Right atrium auricular region (tissue), 2 donors: ENCODE measurements around the gene MDC1. TPM values are rescaled to one million over a fixed set of nuclear protein-coding genes. Genes with fewer than 3 reads are reported as not detected.

Source experiments
- DNase-seq: peaks from one replicate; pipeline ENCODE4 v3.0.0-alpha.2; 2019; ENCODE audit warnings: low spot score
- H3K27ac ChIP-seq, 2 donors: fragments of 200-600 bp; sonication (generic); 1 replicate in 1 of 2; 2 replicates in 1 of 2; pipeline ENCODE4 v1.5.1; 2016 to 2019
- H3K27me3 ChIP-seq, 2 donors: fragments of 200-600 bp; sonication (generic); one replicate each; pipeline versions ENCODE4 v1.5.1 to v1.6.0; 2017 to 2019
- H3K36me3 ChIP-seq: fragments of 200-600 bp; sonication (generic); one replicate; pipeline ENCODE4 v1.5.1; 2016
- H3K4me1 ChIP-seq, 2 donors: fragments of 200-600 bp; sonication (generic); one replicate each; pipeline versions ENCODE4 v1.5.1 to v1.6.0; 2017 to 2019
- H3K4me3 ChIP-seq, 2 donors: fragments of 200-600 bp; sonication (generic); 1 replicate in 1 of 2; 2 replicates in 1 of 2; pipeline ENCODE4 v1.5.1; 2017 to 2019; ENCODE audit warnings: mild to moderate bottlenecking in 1 of 2, moderate library complexity in 1 of 2
- H3K9me3 ChIP-seq, 2 donors: fragments of 200-600 bp; sonication (generic); one replicate each; pipeline ENCODE4 v1.5.1; 2019
- total RNA-seq, 2 donors: library from RNA; depleted of rRNA; stranded (reverse); fragments of >200 nt; gene quantifications; one replicate each; pipeline ENCODE4 v1.1.0, GENCODE V29; 2016
- TF ChIP-seq, protein P1 (sequence below), 2 donors: fragments of 200-600 bp; sonication (generic); IDR thresholded peaks; one replicate each; pipeline ENCODE4 v1.5.1; 2019; ENCODE audit warnings: antibody characterized with exemption in 2 of 2

The MDC1 gene
- total RNA-seq, 2 donors from 2014 or later = 6.7 to 12.3 TPM

DNA sequence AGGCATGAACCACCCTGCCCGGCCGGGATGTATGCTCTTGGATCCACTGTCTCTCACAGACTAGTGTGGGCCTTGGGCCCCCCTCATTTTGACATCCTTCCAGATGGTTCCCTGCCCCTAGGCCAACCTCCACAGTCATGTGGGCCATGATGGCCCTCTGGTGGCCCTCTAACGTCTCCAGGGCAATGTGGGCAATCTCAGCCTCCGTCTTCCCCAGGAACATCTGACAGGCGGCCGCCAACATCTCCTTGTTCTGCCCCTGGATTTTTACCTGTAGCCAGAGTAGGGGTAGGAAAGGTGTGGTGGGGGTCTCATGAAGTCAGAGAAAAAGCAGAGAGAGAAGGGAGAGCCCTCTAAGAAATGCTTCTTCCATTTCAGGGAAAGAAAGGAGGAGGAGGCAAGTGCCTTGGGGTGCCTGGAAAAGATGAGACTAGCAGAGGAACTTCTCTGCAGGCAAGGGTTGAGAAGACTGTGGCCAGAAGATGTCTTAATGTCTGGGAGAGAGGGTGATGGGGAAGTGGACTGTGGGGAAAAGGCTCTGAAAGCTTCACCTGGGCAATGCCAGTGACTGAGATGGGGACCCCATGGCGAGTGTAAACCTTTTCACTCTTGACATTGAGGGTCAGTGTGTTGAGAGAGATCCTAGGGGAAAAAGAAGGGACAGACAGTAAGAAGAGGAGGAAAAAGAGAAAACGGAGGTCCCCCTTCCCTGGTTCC, 24.1 kb upstream of the MDC1 start:
- TF ChIP-seq, protein P1, sequence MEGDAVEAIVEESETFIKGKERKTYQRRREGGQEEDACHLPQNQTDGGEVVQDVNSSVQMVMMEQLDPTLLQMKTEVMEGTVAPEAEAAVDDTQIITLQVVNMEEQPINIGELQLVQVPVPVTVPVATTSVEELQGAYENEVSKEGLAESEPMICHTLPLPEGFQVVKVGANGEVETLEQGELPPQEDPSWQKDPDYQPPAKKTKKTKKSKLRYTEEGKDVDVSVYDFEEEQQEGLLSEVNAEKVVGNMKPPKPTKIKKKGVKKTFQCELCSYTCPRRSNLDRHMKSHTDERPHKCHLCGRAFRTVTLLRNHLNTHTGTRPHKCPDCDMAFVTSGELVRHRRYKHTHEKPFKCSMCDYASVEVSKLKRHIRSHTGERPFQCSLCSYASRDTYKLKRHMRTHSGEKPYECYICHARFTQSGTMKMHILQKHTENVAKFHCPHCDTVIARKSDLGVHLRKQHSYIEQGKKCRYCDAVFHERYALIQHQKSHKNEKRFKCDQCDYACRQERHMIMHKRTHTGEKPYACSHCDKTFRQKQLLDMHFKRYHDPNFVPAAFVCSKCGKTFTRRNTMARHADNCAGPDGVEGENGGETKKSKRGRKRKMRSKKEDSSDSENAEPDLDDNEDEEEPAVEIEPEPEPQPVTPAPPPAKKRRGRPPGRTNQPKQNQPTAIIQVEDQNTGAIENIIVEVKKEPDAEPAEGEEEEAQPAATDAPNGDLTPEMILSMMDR (IDR thresholded peaks at IDR 0.05) = no peak
- Histone ChIP-seq H3K27me3 (no peaks in the 10 kb centered on the region), H3K27ac (peak overlapping the region; percentile 94 to 95), H3K4me3 (peak overlapping the region; percentile 79 to 90), H3K9me3 (no peaks in the 10 kb centered on the region), H3K4me1 (peaks cover 0 to 56% of the 10 kb centered on the region in 2 donors), H3K36me3 (peaks cover 50% of the 10 kb centered on the region)
- DNase-seq = no peak

DNA sequence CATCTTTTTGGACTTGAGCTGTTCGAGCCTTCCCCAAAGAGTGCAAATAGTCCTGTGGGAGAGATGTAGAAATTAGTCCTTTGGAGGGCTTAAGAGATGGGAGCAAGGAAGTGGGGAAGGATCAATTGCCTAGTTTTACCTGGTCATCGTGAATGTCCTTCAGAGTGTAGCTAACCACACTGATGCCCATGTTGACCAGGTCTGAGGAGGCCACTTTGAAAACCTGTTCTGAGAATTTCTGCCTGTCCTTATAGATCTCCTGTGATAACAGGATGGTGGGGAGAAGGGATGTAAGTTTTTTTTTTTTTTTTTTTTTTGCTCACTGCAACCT, 23.4 kb upstream of the MDC1 start:
- peaks cover 0 to 56% of the 10 kb centered on the region in 2 donors for H3K4me1 ChIP-seq
- TF ChIP-seq, protein P1 (IDR thresholded peaks at IDR 0.05) = no peak

DNA sequence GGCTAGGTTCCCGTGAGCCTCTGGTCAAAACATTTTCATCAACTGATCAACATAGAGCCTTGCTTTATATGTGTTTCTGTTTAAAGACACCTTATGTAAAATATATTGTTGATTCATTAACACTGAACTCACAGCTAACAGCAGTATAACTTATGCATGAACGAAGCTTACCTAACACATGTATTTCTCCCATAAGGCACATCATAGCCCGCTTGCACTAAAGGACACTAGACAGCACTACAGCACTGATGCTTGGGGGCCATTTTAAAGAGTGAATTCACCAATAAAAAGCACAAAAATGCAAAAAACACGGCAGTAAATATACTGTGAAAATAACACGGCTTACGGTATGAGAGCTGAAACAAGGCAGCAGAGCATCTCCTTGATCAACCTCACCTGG, 21.5 kb upstream of the MDC1 start:
- TF ChIP-seq, protein P1 (IDR thresholded peaks at IDR 0.05) = no peak
- no peak overlapping the region for H3K4me3 ChIP-seq
- H3K36me3 ChIP-seq = peaks cover 76% of the 10 kb centered on the region
- H3K27me3 ChIP-seq = no peaks in the 10 kb centered on the region
- H3K4me1 ChIP-seq = peaks cover 0 to 47% of the 10 kb centered on the region in 2 donors
- DNase-seq = no peak
- H3K9me3 ChIP-seq = no peaks in the 10 kb centered on the region
- no peak overlapping the region for H3K27ac ChIP-seq

More for the DNA sequence above, 23.4 kb upstream of the MDC1 start:
- H3K27ac ChIP-seq = peak overlapping the region; percentile 15 to 94
- H3K27me3 ChIP-seq = no peaks in the 10 kb centered on the region
- H3K4me3 ChIP-seq = no peak overlapping the region
- no peak for DNase-seq
- H3K36me3 ChIP-seq = peaks cover 58% of the 10 kb centered on the region
- no peaks in the 10 kb centered on the region for H3K9me3 ChIP-seq

DNA sequence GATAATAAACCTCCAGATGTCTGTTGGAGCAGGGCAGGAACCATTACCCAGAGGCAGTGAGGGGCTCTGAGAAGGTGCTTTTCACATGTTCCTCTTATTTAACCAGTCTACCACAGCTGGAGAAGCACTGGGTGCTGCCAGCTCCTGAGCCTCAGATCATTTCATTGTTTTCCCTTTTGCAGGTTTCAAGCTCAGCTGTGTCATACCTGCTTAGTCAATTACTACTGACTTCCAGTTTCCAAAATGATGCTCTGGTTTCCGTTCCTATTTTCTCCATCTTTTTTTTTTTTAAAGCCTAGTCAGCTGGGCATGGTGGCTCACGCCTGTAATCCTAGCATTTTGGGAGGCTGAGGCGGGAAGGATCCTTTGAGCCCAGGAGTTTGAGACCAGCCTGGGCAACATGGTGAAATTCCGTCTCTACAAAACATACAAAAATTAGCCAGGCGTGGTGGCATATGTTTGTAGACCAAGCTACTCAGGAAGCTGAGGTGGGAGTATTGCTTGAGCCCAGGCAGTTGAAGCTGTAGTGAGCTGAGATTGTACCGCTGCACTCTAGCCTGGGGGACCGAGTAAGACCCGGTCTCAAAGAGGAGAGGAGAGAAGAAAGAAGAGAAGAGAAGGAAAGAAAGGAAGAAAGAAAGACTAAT, 18.7 kb upstream of the MDC1 start:
- Histone ChIP-seq H3K4me1 (peaks cover 0 to 39% of the 10 kb centered on the region in 2 donors), H3K4me3 (no peak overlapping the region), H3K27me3 (no peaks in the 10 kb centered on the region), H3K27ac (no peak overlapping the region), H3K9me3 (no peaks in the 10 kb centered on the region), H3K36me3 (peaks cover 95% of the 10 kb centered on the region)
- TF ChIP-seq, protein P1 (IDR thresholded peaks at IDR 0.05) = no peak
- no peak for DNase-seq

DNA sequence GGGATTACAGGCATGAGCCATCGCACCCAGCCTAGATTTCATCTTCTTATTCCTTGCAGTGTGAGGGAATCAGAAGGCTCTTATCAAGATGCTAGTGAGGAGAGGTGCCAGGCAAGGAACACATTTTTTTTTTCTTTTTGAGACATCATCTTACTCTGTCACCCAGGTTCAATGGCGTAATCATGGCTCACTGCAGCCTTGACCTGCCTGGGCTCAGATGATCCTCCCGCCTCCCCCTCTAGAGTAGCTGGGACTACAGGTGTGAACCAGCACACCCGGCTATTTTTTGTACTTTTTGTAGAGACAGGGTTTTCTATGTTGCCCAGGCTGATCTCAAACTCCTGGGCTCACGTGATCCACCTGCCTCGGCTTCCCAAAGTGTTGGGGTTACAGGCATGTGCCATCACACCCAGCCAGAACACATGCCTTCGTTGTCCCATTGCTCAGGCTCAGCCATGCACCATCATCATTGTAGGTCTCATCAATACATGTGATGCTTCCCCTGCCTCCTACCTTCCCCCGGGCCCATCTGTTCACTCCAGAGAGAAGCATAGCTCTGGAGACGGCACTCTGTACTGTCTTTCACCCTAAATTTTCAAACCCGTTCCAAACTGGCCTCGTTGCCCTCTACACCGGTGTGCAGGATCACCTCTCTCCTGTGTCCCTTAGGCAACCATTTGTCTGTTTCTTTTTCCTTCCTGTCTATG, 15.3 kb upstream of the MDC1 start:
- Histone ChIP-seq H3K4me3 (no peak overlapping the region), H3K9me3 (no peaks in the 10 kb centered on the region), H3K27me3 (no peaks in the 10 kb centered on the region), H3K27ac (no peak overlapping the region), H3K4me1 (peaks cover 0 to 17% of the 10 kb centered on the region in 2 donors), H3K36me3 (peaks cover 94% of the 10 kb centered on the region)
- TF ChIP-seq, protein P1 (IDR thresholded peaks at IDR 0.05) = no peak
- DNase-seq = no peak
